OCI-LY1 (cell line): ENCODE data around the gene KNSTRN.

ENCODE experiments used
- H2AFZ ChIP-seq: fragments of 200-600 bp; sonication (generic), shearing (Covaris generic); 2 replicates; pipeline ENCODE4 v1.6.0; 2014; ENCODE audit warnings: antibody characterized with exemption, mild to moderate bottlenecking, low read length
- H3F3A ChIP-seq: fragments of 200-600 bp; sonication (generic), shearing (Covaris generic); 2 replicates; pipeline ENCODE4 v1.6.0; 2014; ENCODE audit warnings: mild to moderate bottlenecking, antibody characterized with exemption, low read length, moderate library complexity; ENCODE audit not compliant: insufficient read depth
- H3K27ac ChIP-seq: fragments of 200-600 bp; sonication (generic); 2 replicates; pipeline ENCODE4 v1.5.1; 2014; ENCODE audit warnings: low read length, mixed run types, mild to moderate bottlenecking, low read depth; ENCODE audit not compliant: poor library complexity, severe bottlenecking
- H3K27me3 ChIP-seq: fragments of 200-600 bp; sonication (generic); 2 replicates; pipeline ENCODE4 v1.6.0; 2014; ENCODE audit warnings: antibody characterized with exemption, mild to moderate bottlenecking, low read length, moderate library complexity; ENCODE audit not compliant: insufficient read depth
- H3K36me3 ChIP-seq: fragments of 200-600 bp; sonication (generic); 2 replicates; pipeline ENCODE4 v1.6.1; 2014; ENCODE audit warnings: mild to moderate bottlenecking, antibody characterized with exemption, low read length, moderate library complexity, mixed read lengths; ENCODE audit not compliant: insufficient read depth
- H3K4me1 ChIP-seq: fragments of 200-600 bp; sonication (generic); 2 replicates; pipeline ENCODE4 v1.5.1; 2014; ENCODE audit warnings: mild to moderate bottlenecking, low read length, moderate library complexity; ENCODE audit not compliant: insufficient read depth, severe bottlenecking
- H3K4me2 ChIP-seq: fragments of 200-600 bp; sonication (generic), shearing (Covaris generic); 2 replicates; pipeline ENCODE4 v1.6.1; 2014; ENCODE audit warnings: low read length
- H3K4me3 ChIP-seq: fragments of 200-600 bp; sonication (generic); 2 replicates; pipeline ENCODE4 v1.5.1; 2014; ENCODE audit warnings: low read length, low read depth, mild to moderate bottlenecking, mixed read lengths; ENCODE audit not compliant: poor library complexity, severe bottlenecking
- H3K79me2 ChIP-seq: fragments of 200-600 bp; shearing (Covaris generic); 2 replicates; pipeline ENCODE4 v1.6.1; 2016; ENCODE audit warnings: mixed run types, low read length, mixed read lengths; ENCODE audit not compliant: insufficient read depth
- H3K9ac ChIP-seq: fragments of 200-600 bp; sonication (generic), shearing (Covaris generic); 2 replicates; pipeline ENCODE4 v1.6.1; 2014; ENCODE audit warnings: mild to moderate bottlenecking, low read length, mixed read lengths
- H3K9me2 ChIP-seq: fragments of 200-600 bp; sonication (generic), shearing (Covaris generic); 2 replicates; pipeline ENCODE4 v1.6.1; 2014; ENCODE audit warnings: low read depth, mild to moderate bottlenecking, low read length, mixed read lengths
- H3K9me3 ChIP-seq: fragments of 200-600 bp; shearing (Covaris generic); 2 replicates; pipeline ENCODE4 v1.6.1; 2014; ENCODE audit warnings: low read length, mixed read lengths
- H4K20me1 ChIP-seq: fragments of 200-600 bp; sonication (generic), shearing (Covaris generic); 2 replicates; pipeline ENCODE4 v1.6.0; 2016; ENCODE audit warnings: mild to moderate bottlenecking, low read length; ENCODE audit not compliant: insufficient read depth
- CTCF ChIP-seq: fragments of 200-600 bp; sonication (generic), shearing (Covaris generic); IDR thresholded peaks from 2 replicates; pipeline ENCODE4 v1.5.1; 2017; ENCODE audit warnings: mild to moderate bottlenecking, antibody characterized with exemption, low read length, moderate library complexity, mixed read lengths
- EZH2 ChIP-seq: fragments of 200-600 bp; sonication (generic), shearing (Covaris generic); IDR thresholded peaks from 2 replicates; pipeline ENCODE4 v1.8.0; 2017; ENCODE audit warnings: borderline replicate concordance, mixed run types, mild to moderate bottlenecking, antibody characterized with exemption, low read length, moderate library complexity, mixed read lengths

The KNSTRN gene

DNA sequence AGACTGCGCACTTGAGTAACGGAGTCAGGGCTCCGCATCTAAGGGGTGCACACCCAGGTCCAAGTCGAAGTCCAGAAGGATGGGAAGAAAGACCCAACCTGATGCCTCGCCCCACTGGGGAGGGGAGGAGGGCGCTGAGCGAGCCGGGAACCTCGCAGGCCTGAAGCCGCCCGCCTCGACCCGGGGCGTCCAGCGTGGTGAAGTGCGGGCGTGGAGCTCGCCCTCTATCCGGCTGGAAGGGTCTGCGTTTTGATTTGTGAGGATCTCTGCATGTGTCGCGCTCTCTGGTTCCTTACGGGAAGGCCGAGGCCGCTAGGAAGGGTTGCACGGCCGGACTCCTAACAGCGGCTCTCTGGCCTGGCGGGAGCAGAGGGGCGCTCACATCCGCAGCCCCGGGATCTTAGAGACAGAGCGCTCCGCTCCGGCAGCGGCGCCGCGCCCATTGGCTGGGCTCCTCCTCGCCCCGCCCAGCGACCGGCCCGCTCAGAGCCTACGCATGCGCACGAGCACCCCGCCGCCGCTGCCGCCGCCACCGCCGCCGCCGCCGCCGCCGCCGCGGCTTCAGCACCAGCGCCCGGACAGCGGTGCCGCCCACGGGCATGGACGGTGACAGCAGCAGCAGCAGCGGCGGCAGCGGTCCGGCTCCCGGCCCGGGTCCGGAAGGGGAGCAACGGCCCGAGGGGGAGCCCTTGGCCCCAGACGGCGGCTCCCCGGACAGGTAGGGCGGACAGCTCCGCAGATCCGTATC, 24.6 kb upstream of the KNSTRN start, which contains the start of gene DISP2:
DISP2 (plus strand) TSS at position 497 of the 748 bp plus-strand sequence; CDS start at position 600, 103 bp downstream.
- Histone ChIP-seq H3K4me1 (peaks cover 13% of the 10 kb centered on the region), H3K36me3 (no peaks in the 10 kb centered on the region), H3F3A (no peaks in the 10 kb centered on the region), H2AFZ (0 out of 2 replicates have a peak within 1 kb of the TSS, but pooled peaks have one; percentile 1), H4K20me1 (no peaks in the 10 kb centered on the region), H3K27me3 (no peaks in the 10 kb centered on the region), H3K4me3 (peak within 1 kb of the TSS; percentile 66), H3K9ac (peak within 1 kb of the TSS; percentile 55; the same call in 1 of the 2 replicates), H3K9me3 (no peaks in the 10 kb centered on the region), H3K79me2 (no peaks in the 10 kb centered on the region), H3K27ac (no peak within 1 kb of the TSS), H3K9me2 (no peaks in the 10 kb centered on the region), H3K4me2 (peak within 1 kb of the TSS; percentile 98)
- TF ChIP-seq EZH2 (no peak), CTCF (no peak)

GRCh38 chr15:40358471-40359353, 23.8 kb upstream of the KNSTRN start:
- Histone ChIP-seq H3K27me3 (no peaks in the 10 kb centered on the region), H4K20me1 (no peaks in the 10 kb centered on the region), H2AFZ (no peak overlapping the region), H3F3A (no peaks in the 10 kb centered on the region), H3K4me1 (peaks cover 13% of the 10 kb centered on the region), H3K36me3 (no peaks in the 10 kb centered on the region), H3K4me3 (peak overlapping the region; percentile 66), H3K9me3 (no peaks in the 10 kb centered on the region), H3K9ac (no peak overlapping the region; the same call in 1 of the 2 replicates), H3K27ac (no peak overlapping the region), H3K4me2 (peak overlapping the region; percentile 98), H3K9me2 (no peaks in the 10 kb centered on the region), H3K79me2 (no peaks in the 10 kb centered on the region)
- TF ChIP-seq CTCF (peak; percentile 35; the same call in 1 of the 2 replicates), EZH2 (no peak)

DNA sequence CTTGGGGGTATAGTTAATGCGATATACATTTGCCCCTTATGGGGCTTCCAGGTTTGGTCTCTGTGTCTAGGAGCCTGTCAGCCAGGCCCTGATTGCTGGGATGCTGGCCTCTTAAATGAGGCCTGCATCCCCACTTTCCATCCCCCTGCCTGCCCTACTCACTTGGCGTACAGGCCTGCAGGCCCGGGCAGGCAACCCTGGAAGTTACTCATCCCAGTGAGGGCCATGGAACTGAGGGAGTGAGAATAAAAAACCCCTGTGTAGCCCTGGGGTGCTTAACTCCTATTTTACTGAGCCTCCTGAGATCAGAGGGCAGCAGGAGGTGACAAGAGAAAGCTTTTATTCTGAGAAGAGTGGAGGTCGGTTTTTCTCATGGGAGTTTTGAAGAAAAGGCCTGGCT, 22.5 kb upstream of the KNSTRN start:
- no peaks in the 10 kb centered on the region for H3K36me3 ChIP-seq
- no peak overlapping the region for H2AFZ ChIP-seq
- no peak overlapping the region for H3K27ac ChIP-seq
- no peaks in the 10 kb centered on the region for H3F3A ChIP-seq
- no peak overlapping the region for H3K4me3 ChIP-seq
- TF ChIP-seq CTCF (no peak), EZH2 (no peak)
- H3K27me3 ChIP-seq, result no peaks in the 10 kb centered on the region
- H3K9me2 ChIP-seq, result no peaks in the 10 kb centered on the region
- H3K9ac ChIP-seq, result no peak overlapping the region
- no peak overlapping the region for H3K4me2 ChIP-seq
- H4K20me1 ChIP-seq, result no peaks in the 10 kb centered on the region
- no peaks in the 10 kb centered on the region for H3K79me2 ChIP-seq
- H3K9me3 ChIP-seq, result no peaks in the 10 kb centered on the region
- peaks cover 13% of the 10 kb centered on the region for H3K4me1 ChIP-seq
